Effector memory CD4-positive, alpha-beta T cell (primary cell): ENCODE data around the gene LIMS2.
A peak's percentile ranks its signal among the peaks of the same experiment; 100 is the strongest.

ENCODE experiments used
- DNase-seq, 3 donors: peaks; one replicate each; pipeline ENCODE4 v3.0.0-alpha.2; 2020
- H3K27ac ChIP-seq: 2 replicates; pipeline ENCODE4 v1.7.0; 2013; ENCODE audit warnings: mild to moderate bottlenecking, low read length, moderate library complexity; ENCODE audit not compliant: insufficient read depth, poor library complexity, severe bottlenecking
- H3K27me3 ChIP-seq: replicated peaks from 2 replicates; pipeline ENCODE4 v1.7.0; 2013; ENCODE audit warnings: mild to moderate bottlenecking, low read length; ENCODE audit not compliant: insufficient read depth, control insufficient read depth, poor library complexity, severe bottlenecking
- H3K36me3 ChIP-seq: 2 replicates; pipeline ENCODE4 v1.7.0; 2013; ENCODE audit warnings: mild to moderate bottlenecking, low read length, moderate library complexity; ENCODE audit not compliant: control insufficient read depth, insufficient read depth
- H3K4me1 ChIP-seq: 2 replicates; pipeline ENCODE4 v1.7.0; 2013; ENCODE audit warnings: low read length, mild to moderate bottlenecking; ENCODE audit not compliant: control insufficient read depth, insufficient read depth, poor library complexity, severe bottlenecking
- H3K4me3 ChIP-seq: 2 replicates; pipeline ENCODE4 v1.7.0; 2013; ENCODE audit warnings: low read length, low read depth, mild to moderate bottlenecking; ENCODE audit not compliant: insufficient read depth, poor library complexity, severe bottlenecking
- H3K9me3 ChIP-seq: 2 replicates; pipeline ENCODE4 v1.7.0; 2013; ENCODE audit warnings: mild to moderate bottlenecking, low read length, moderate library complexity; ENCODE audit not compliant: control insufficient read depth

LIMS2 gene

DNA sequence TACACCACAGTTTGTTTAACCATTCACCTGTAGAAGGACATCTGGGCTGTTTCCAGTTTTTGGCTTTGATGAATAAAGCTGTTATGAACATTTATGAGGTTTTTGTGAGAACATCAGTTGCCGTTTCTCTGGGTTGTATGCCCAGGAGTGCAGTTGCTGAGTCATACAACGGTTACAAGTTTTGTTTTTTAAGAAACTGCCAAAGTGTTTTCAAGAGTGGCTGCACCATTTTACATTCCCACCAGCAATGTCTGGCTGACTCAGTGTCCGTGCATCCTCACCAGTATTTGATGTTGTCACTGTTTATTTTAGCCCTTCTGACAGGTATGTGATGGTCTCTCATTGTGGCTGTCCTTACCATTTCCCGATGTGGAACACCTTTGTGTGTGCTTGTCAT, 77.3 kb downstream of the LIMS2 start:
- no peaks in the 10 kb centered on the region for H3K4me1 ChIP-seq
- H3K9me3 ChIP-seq, result no peaks in the 10 kb centered on the region
- DNase-seq, result no peak
- no peak overlapping the region for H3K27ac ChIP-seq
- H3K27me3 ChIP-seq, result no peaks in the 10 kb centered on the region
- H3K4me3 ChIP-seq, result no peak overlapping the region
- H3K36me3 ChIP-seq, result no peaks in the 10 kb centered on the region

GRCh38 chr2:127597046-127597983, 78.0 kb downstream of the LIMS2 start:
- H3K9me3 ChIP-seq, result no peaks in the 10 kb centered on the region
- DNase-seq, result no peak
- no peak overlapping the region for H3K4me3 ChIP-seq
- no peak overlapping the region for H3K27ac ChIP-seq
- no peaks in the 10 kb centered on the region for H3K4me1 ChIP-seq
- no peaks in the 10 kb centered on the region for H3K27me3 ChIP-seq
- H3K36me3 ChIP-seq, result no peaks in the 10 kb centered on the region

GRCh38 chr2:127596311-127597045, 78.9 kb downstream of the LIMS2 start:
- H3K27me3 ChIP-seq, result no peaks in the 10 kb centered on the region
- no peaks in the 10 kb centered on the region for H3K36me3 ChIP-seq
- H3K4me1 ChIP-seq, result no peaks in the 10 kb centered on the region
- no peak overlapping the region for H3K4me3 ChIP-seq
- no peaks in the 10 kb centered on the region for H3K9me3 ChIP-seq
- no peak for DNase-seq
- H3K27ac ChIP-seq, result no peak overlapping the region

GRCh38 chr2:127594116-127594591, 81.2 kb downstream of the LIMS2 start:
- no peaks in the 10 kb centered on the region for H3K36me3 ChIP-seq
- no peak overlapping the region for H3K27ac ChIP-seq
- no peak for DNase-seq
- no peaks in the 10 kb centered on the region for H3K4me1 ChIP-seq
- H3K4me3 ChIP-seq, result no peak overlapping the region
- H3K9me3 ChIP-seq, result no peaks in the 10 kb centered on the region
- no peaks in the 10 kb centered on the region for H3K27me3 ChIP-seq

DNA sequence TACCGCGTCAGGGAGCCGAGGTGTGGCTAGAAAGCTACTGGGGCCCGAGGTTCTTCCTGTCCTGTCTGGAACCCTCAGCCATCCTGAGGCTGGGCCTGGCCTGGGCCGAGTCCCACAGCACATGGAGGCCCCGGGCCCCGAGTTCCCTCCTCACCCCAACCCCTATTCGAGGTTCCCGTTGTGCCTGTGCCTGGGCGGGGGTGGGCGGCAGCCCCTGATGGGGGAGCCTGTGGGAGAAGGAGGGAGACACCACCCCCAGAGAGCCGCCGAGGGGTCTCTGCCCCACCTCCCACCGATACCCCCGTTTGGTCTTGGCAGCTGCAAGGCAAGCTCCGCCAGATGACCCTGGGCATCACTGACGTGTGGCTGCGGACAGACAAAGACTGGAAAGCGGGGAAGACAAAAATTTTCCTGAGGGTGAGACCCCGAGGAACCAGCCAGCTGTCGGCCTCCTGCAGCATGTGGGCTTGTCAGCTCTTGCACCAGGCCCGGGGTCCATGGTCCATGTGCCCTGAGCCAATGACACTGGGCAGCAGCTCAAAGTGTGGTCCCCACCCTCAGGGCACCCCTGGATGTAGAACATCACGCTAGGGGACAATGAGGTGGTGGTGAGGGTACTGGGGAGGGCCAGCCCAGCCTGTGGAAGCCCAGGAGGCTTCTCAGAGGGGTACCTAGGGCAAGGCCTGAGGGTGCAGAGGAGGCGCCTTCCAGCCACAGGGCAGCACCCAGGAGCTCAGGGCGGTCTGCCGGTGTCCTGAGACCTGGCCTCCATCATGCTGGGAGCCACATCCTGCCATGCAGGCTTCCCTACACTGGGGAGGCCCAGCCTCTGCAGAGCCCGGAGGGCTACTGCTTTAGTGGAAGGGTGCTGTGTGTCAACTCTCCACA, 81.9 kb downstream of the LIMS2 start:
- H3K27ac ChIP-seq, result no peak overlapping the region
- no peaks in the 10 kb centered on the region for H3K9me3 ChIP-seq
- no peaks in the 10 kb centered on the region for H3K36me3 ChIP-seq
- H3K4me3 ChIP-seq, result no peak overlapping the region
- H3K4me1 ChIP-seq, result no peaks in the 10 kb centered on the region
- no peak for DNase-seq
- no peaks in the 10 kb centered on the region for H3K27me3 ChIP-seq

DNA sequence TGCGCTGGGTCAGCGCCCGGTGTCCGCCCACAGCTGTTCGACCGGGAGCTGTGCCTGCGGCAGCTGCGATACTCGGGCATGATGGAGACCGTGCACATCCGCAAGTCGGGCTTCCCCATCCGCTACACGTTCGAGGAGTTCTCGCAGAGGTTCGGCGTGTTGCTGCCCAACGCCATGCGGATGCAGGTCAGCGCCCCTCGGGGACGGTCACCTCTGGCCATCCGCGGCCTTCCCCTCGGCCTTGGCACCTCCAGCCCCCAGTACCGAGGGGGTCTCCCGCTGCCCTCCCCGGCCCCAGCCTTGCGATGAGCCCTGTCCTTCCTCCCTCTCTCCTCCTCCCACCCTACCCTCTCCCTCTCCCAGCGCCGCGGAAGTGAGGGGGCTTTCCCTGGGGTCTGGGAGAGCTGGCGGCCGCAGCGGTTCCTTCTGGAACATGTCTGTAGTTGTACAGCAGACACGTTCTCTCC, 82.5 kb downstream of the LIMS2 start:
- no peak overlapping the region for H3K4me3 ChIP-seq
- H3K9me3 ChIP-seq, result no peaks in the 10 kb centered on the region
- no peak for DNase-seq
- H3K4me1 ChIP-seq, result no peaks in the 10 kb centered on the region
- H3K27ac ChIP-seq, result no peak overlapping the region
- H3K27me3 ChIP-seq, result no peaks in the 10 kb centered on the region
- H3K36me3 ChIP-seq, result no peaks in the 10 kb centered on the region

- no peak overlapping the region for H3K27ac ChIP-seq
- H3K9me3 ChIP-seq, result no peaks in the 10 kb centered on the region
- H3K27me3 ChIP-seq, result no peaks in the 10 kb centered on the region
- DNase-seq, result peak in 2 of 3 donors; percentile 16 to 17
- H3K4me1 ChIP-seq, result no peaks in the 10 kb centered on the region
- no peaks in the 10 kb centered on the region for H3K36me3 ChIP-seq
- no peak overlapping the region for H3K4me3 ChIP-seq
Measured at GRCh38 chr2:127591221-127591923, 84.0 kb downstream of the LIMS2 start.

GRCh38 chr2:127590386-127591190, 84.7 kb downstream of the LIMS2 start:
- DNase-seq, result no peak
- H3K4me1 ChIP-seq, result no peaks in the 10 kb centered on the region

More at GRCh38 chr2:127590386-127591190, 84.7 kb downstream of the LIMS2 start:
- Histone ChIP-seq H3K4me3 (no peak overlapping the region), H3K27me3 (no peaks in the 10 kb centered on the region), H3K27ac (no peak overlapping the region), H3K9me3 (no peaks in the 10 kb centered on the region), H3K36me3 (no peaks in the 10 kb centered on the region)
